Tibial artery (tissue), 4 donors: Measurements from ENCODE around the gene ADM5.

Experiments used
- DNase-seq, 2 donors: peaks; one replicate each; pipeline ENCODE4 v3.0.0-alpha.2; 2019
- H3K27ac ChIP-seq, 2 donors: fragments of 200-600 bp; sonication (generic) in 1 of 2; 1 replicate in 1 of 2; 2 replicates in 1 of 2; pipeline ENCODE4 v1.5.1; 2018 to 2019; ENCODE audit warnings: mild to moderate bottlenecking in 1 of 2
- H3K27me3 ChIP-seq, 2 donors: fragments of 200-600 bp; sonication (generic) in 1 of 2; one replicate each; pipeline versions ENCODE4 v1.5.1 to v1.6.0; 2016 to 2019
- H3K36me3 ChIP-seq, 3 donors: fragments of 200-600 bp; sonication (generic) in 2 of 3; one replicate each; pipeline ENCODE4 v1.5.1; 2016 to 2019; ENCODE audit warnings: mild to moderate bottlenecking in 2 of 3
- H3K4me1 ChIP-seq, 4 donors: fragments of 200-600 bp; sonication (generic) in 2 of 4; 1 replicate in 3 of 4; 2 replicates in 1 of 4; pipeline ENCODE4 v1.5.1; 2016 to 2019
- H3K4me3 ChIP-seq, 2 donors: fragments of 200-600 bp; sonication (generic) in 1 of 2; 1 replicate in 1 of 2; 2 replicates in 1 of 2; pipeline ENCODE4 v1.5.1; 2018 to 2019; ENCODE audit warnings: mild to moderate bottlenecking in 2 of 2
- H3K9me3 ChIP-seq, 3 donors: fragments of 200-600 bp; sonication (generic) in 1 of 3; one replicate each; pipeline ENCODE4 v1.5.1; 2016 to 2019
- intact Hi-C: fragments of 100-400 bp; cut with DNase I; formaldehyde crosslinking; loops from one replicate; pipeline ENCODE4 v1.15.0; 2023; ENCODE audit warnings: low total_unique reads
- TF ChIP-seq, protein P1 (sequence below), 2 experiments: fragments of 200-600 bp in 1 of 2; fragments of 450-650 bp in 1 of 2; IDR thresholded peaks; one replicate each; pipeline ENCODE4 v1.5.1; 2017 to 2019; ENCODE audit warnings: antibody characterized with exemption in 2 of 2, mild to moderate bottlenecking in 1 of 2, moderate library complexity in 1 of 2

The ADM5 gene

DNA sequence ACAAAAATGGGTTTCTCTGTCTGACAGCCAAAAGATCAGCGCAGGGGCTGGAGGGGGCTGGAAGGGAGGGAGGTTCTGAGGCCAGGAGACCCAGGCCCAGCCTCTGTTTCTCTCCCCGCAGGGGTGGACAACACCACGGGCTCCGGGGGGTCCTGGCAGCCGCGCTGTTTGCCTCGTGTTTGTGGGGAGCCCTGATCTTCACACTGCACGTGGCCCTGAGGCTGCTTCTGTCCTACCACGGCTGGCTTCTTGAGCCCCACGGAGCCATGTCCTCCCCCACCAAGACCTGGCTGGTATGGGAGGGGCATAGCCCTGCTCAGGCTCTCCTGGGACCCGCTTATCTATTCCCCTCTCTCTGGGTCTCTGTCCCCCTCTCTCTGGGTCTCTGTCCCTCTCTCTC is 11.2 kb downstream of the ADM5 start:
- Histone ChIP-seq H3K4me1 (no peaks in the 10 kb centered on the region), H3K36me3 (no peaks in the 10 kb centered on the region), H3K27ac (no peak overlapping the region), H3K4me3 (no peak overlapping the region), H3K9me3 (no peaks in the 10 kb centered on the region), H3K27me3 (peaks cover 0 to 5% of the 10 kb centered on the region in 2 donors)
- intact Hi-C loops, result no loop called here
- no peak for DNase-seq
- TF ChIP-seq, protein P1, sequence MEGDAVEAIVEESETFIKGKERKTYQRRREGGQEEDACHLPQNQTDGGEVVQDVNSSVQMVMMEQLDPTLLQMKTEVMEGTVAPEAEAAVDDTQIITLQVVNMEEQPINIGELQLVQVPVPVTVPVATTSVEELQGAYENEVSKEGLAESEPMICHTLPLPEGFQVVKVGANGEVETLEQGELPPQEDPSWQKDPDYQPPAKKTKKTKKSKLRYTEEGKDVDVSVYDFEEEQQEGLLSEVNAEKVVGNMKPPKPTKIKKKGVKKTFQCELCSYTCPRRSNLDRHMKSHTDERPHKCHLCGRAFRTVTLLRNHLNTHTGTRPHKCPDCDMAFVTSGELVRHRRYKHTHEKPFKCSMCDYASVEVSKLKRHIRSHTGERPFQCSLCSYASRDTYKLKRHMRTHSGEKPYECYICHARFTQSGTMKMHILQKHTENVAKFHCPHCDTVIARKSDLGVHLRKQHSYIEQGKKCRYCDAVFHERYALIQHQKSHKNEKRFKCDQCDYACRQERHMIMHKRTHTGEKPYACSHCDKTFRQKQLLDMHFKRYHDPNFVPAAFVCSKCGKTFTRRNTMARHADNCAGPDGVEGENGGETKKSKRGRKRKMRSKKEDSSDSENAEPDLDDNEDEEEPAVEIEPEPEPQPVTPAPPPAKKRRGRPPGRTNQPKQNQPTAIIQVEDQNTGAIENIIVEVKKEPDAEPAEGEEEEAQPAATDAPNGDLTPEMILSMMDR (IDR thresholded peaks at IDR 0.05), result no peak

DNA sequence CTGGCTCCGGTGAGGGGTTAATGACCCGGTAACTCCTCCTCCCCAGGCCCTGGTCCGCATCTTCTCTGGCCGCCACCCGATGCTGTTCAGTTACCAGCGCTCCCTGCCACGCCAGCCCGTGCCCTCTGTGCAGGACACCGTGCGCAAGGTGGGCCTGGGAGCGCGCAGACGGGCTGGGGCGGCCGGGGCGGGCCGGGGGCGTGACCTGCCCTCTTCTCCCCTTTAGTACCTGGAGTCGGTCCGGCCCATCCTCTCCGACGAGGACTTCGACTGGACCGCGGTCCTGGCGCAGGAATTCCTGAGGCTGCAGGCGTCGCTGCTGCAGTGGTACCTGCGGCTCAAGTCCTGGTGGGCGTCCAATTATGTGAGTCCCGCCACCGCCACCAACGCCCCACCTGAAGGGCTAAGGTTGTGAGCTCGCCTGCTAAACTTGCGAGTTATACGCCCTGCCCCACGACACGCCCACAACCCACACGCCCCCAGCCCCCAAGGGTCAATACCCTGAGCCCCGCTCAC is 11.9 kb downstream of the ADM5 start:
- TF ChIP-seq, protein P1 (IDR thresholded peaks at IDR 0.05), result no peak
- no peak overlapping the region for H3K4me3 ChIP-seq

DNA sequence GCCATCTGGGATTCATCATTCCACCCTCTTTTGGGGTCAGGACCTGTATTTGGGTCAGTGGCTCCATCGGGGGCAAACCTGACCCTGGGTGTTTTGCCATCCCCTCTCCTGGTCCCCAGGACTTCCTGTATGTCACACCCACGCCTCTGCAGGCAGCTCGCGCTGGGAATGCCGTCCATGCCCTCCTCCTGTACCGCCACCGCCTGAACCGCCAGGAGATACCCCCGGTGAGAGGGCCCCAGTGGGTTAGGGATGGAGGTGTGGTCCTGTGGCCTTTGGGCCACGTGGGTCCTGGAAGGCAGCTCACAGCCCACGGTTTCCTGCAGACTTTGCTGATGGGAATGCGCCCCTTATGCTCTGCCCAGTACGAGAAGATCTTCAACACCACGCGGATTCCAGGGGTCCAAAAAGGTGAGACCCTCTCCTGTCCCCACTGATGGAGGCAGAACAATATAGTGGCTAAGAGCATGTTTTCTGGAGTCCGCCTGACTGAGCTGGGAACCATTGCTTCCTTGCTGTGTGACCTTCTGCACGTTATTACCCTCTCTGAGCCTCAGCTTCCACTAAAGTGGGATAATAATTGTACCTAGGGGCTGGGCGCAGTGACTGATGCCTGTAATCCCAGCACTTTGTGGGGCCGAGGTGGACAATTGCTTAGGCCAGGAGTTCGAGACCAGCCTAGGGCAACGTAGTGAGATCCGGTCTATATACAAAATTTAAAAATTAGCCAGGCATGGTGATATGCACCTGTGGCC is 15.7 kb downstream of the ADM5 start:
- H3K4me1 ChIP-seq, result no peaks in the 10 kb centered on the region
- TF ChIP-seq, protein P1 (IDR thresholded peaks at IDR 0.05), result no peak
- no peak overlapping the region for H3K27ac ChIP-seq
- no peaks in the 10 kb centered on the region for H3K36me3 ChIP-seq
- H3K9me3 ChIP-seq, result no peaks in the 10 kb centered on the region
- H3K4me3 ChIP-seq, result no peak overlapping the region
- DNase-seq, result no peak
- intact Hi-C loops, result no loop called here
- H3K27me3 ChIP-seq, result peaks cover 0 to 11% of the 10 kb centered on the region in 2 donors

More for the DNA sequence above, 11.9 kb downstream of the ADM5 start:
- no peak for DNase-seq
- intact Hi-C loops, result no loop called here
- Histone ChIP-seq H3K4me1 (no peaks in the 10 kb centered on the region), H3K27ac (no peak overlapping the region), H3K9me3 (no peaks in the 10 kb centered on the region), H3K27me3 (peaks cover 0 to 10% of the 10 kb centered on the region in 2 donors), H3K36me3 (no peaks in the 10 kb centered on the region)

DNA sequence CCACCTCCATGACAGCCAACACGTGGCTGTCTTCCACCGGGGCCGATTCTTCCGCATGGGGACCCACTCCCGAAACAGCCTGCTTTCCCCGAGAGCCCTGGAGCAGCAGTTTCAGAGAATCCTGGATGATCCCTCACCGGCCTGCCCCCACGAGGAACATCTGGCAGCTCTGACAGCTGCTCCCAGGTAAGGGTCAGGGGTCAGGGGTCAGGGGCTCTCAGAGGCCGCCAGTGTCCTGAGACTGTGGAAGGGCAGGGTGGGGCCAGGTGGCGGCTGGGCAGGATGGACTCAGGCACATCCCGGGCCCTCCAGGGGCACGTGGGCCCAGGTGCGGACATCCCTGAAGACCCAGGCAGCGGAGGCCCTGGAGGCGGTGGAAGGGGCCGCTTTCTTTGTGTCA is 16.5 kb downstream of the ADM5 start:
- Histone ChIP-seq H3K27me3 (peaks cover 0 to 11% of the 10 kb centered on the region in 2 donors), H3K9me3 (no peaks in the 10 kb centered on the region), H3K4me1 (no peaks in the 10 kb centered on the region), H3K36me3 (no peaks in the 10 kb centered on the region), H3K27ac (no peak overlapping the region), H3K4me3 (no peak overlapping the region)
- intact Hi-C loops, result no loop called here
- TF ChIP-seq, protein P1 (IDR thresholded peaks at IDR 0.05), result no peak
- no peak for DNase-seq

DNA sequence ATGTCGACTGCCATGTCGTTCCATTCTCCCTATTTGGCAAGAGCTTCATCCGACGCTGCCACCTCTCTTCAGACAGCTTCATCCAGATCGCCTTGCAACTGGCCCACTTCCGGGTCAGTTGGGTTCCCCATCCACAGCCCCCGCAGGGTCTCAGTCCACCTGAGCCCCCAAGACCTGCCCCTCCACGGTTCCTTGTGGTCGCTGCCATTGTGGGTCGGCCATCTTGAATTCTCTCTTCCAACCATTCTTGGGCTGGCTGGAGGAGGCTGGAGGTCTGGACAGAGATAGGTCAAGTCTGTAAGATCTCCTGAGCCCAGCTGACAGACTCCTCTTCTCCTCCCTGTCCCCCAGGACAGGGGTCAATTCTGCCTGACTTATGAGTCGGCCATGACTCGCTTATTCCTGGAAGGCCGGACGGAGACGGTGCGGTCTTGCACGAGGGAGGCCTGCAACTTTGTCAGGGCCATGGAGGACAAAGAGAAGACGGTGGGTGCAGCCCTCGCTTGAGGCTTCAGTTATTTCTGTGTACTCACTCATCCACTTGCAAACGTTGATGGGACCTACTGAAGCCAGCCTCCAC is 21.1 kb downstream of the ADM5 start:
- DNase-seq, result no peak
- no peaks in the 10 kb centered on the region for H3K36me3 ChIP-seq
- no peak overlapping the region for H3K27ac ChIP-seq
- intact Hi-C loops, result no loop called here
- H3K4me3 ChIP-seq, result no peak overlapping the region
- no peaks in the 10 kb centered on the region for H3K4me1 ChIP-seq
- peaks cover 0 to 9% of the 10 kb centered on the region in 2 donors for H3K27me3 ChIP-seq
- TF ChIP-seq, protein P1 (IDR thresholded peaks at IDR 0.05), result no peak
- no peaks in the 10 kb centered on the region for H3K9me3 ChIP-seq
